ENCODE measurements around the gene GRHL3. TPM values are rescaled to one million over a fixed set of nuclear protein-coding genes. Genes with fewer than 3 reads are reported as not detected.

The GRHL3 gene
- total RNA-seq, 1 experiment from 2014 or later = 2.5 TPM

DNA sequence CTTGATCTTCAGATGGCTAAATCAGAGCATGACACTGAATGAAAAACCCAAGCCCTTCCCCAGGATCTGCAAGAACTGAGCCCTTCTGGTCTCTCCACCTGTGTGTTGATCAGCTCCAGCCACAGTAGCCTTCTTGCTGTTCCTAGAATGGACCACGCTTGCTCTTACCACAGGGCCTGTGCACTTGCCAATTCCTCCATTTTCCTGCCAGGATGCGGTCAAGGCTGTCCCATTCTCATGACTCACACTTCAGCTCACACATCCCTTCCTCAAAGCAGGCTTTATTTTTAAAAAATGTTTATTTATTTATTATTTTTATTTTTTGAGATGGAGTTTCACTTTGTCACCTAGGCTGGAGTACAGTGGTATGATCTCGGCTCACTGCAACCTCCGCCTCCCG is 43.6 kb upstream of the GRHL3 start:
- DNase-seq (ENCODE audit: low spot score) = no peak
- ATAC-seq = no peak
- Mint-ChIP-seq H3K27ac (no peak overlapping the region), H3K4me3 (no peak overlapping the region), H3K4me1 (no peaks in the 10 kb centered on the region), H3K36me3 (no peaks in the 10 kb centered on the region; the same call in 1 of the 2 replicates), H3K9me3 (peaks cover 21% of the 10 kb centered on the region), H3K27me3 (ENCODE audit: low read depth) (no peaks in the 10 kb centered on the region)
- CTCF ChIA-PET = no interaction called here
- POLR2A ChIA-PET = no interaction called here
- TF ChIP-seq, protein P1, sequence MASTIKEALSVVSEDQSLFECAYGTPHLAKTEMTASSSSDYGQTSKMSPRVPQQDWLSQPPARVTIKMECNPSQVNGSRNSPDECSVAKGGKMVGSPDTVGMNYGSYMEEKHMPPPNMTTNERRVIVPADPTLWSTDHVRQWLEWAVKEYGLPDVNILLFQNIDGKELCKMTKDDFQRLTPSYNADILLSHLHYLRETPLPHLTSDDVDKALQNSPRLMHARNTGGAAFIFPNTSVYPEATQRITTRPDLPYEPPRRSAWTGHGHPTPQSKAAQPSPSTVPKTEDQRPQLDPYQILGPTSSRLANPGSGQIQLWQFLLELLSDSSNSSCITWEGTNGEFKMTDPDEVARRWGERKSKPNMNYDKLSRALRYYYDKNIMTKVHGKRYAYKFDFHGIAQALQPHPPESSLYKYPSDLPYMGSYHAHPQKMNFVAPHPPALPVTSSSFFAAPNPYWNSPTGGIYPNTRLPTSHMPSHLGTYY (CRISPR knock-in tag; IDR thresholded peaks at IDR 0.05) = no peak
- TF ChIP-seq GABPB1 (CRISPR knock-in tag; IDR thresholded peaks at IDR 0.05) (no peak), ZNF671 (CRISPR knock-in tag; IDR thresholded peaks at IDR 0.05) (no peak), USF1 (CRISPR knock-in tag; IDR thresholded peaks at IDR 0.05) (no peak), MXD4 (CRISPR knock-in tag; IDR thresholded peaks at IDR 0.05; ENCODE audit: borderline replicate concordance) (no peak), MYBL2 (CRISPR knock-in tag; IDR thresholded peaks at IDR 0.05) (no peak)
- TF ChIP-seq, protein P2, sequence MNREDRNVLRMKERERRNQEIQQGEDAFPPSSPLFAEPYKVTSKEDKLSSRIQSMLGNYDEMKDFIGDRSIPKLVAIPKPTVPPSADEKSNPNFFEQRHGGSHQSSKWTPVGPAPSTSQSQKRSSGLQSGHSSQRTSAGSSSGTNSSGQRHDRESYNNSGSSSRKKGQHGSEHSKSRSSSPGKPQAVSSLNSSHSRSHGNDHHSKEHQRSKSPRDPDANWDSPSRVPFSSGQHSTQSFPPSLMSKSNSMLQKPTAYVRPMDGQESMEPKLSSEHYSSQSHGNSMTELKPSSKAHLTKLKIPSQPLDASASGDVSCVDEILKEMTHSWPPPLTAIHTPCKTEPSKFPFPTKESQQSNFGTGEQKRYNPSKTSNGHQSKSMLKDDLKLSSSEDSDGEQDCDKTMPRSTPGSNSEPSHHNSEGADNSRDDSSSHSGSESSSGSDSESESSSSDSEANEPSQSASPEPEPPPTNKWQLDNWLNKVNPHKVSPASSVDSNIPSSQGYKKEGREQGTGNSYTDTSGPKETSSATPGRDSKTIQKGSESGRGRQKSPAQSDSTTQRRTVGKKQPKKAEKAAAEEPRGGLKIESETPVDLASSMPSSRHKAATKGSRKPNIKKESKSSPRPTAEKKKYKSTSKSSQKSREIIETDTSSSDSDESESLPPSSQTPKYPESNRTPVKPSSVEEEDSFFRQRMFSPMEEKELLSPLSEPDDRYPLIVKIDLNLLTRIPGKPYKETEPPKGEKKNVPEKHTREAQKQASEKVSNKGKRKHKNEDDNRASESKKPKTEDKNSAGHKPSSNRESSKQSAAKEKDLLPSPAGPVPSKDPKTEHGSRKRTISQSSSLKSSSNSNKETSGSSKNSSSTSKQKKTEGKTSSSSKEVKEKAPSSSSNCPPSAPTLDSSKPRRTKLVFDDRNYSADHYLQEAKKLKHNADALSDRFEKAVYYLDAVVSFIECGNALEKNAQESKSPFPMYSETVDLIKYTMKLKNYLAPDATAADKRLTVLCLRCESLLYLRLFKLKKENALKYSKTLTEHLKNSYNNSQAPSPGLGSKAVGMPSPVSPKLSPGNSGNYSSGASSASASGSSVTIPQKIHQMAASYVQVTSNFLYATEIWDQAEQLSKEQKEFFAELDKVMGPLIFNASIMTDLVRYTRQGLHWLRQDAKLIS (CRISPR knock-in tag; IDR thresholded peaks at IDR 0.05; ENCODE audit: borderline replicate concordance) = no peak
- TF ChIP-seq, protein P3, sequence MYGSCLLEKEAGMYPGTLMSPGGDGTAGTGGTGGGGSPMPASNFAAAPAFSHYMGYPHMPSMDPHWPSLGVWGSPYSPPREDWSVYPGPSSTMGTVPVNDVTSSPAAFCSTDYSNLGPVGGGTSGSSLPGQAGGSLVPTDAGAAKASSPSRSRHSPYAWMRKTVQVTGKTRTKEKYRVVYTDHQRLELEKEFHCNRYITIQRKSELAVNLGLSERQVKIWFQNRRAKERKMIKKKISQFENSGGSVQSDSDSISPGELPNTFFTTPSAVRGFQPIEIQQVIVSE (CRISPR knock-in tag; IDR thresholded peaks at IDR 0.05; ENCODE audit: borderline replicate concordance) = no peak

DNA sequence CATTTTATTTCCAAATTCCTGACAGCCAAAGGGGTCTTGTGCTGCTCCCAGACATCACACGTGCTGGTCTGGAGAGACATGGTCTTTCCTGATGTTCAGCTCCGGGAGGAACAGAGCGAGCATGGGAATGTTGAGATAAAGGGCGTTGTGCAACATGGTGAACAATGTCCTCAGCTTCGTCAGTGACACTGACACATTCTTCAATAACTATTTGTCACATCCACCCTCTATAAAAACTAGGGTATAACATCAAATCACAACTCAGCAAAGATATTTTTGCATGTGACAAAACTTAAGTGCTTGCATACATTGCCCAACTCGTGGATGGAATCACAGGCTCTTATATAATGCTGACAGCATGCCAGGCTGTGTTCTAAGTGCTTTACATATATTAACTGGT is 42.4 kb upstream of the GRHL3 start:
- ATAC-seq = no peak
- POLR2A ChIA-PET = no interaction called here
- H3K4me1 Mint-ChIP-seq = no peaks in the 10 kb centered on the region
- CTCF ChIA-PET = no interaction called here
- H3K36me3 Mint-ChIP-seq = no peaks in the 10 kb centered on the region; the same call in 1 of the 2 replicates
- DNase-seq (ENCODE audit: low spot score) = no peak
- TF ChIP-seq ZNF219 (CRISPR knock-in tag; IDR thresholded peaks at IDR 0.05; ENCODE audit: borderline replicate concordance) (no peak), CREB1 (CRISPR knock-in tag; IDR thresholded peaks at IDR 0.05) (no peak), ATF2 (CRISPR knock-in tag; IDR thresholded peaks at IDR 0.05; ENCODE audit: borderline replicate concordance, low read depth) (no peak), RORB (CRISPR knock-in tag; IDR thresholded peaks at IDR 0.05) (no peak)
- TF ChIP-seq, protein P4, sequence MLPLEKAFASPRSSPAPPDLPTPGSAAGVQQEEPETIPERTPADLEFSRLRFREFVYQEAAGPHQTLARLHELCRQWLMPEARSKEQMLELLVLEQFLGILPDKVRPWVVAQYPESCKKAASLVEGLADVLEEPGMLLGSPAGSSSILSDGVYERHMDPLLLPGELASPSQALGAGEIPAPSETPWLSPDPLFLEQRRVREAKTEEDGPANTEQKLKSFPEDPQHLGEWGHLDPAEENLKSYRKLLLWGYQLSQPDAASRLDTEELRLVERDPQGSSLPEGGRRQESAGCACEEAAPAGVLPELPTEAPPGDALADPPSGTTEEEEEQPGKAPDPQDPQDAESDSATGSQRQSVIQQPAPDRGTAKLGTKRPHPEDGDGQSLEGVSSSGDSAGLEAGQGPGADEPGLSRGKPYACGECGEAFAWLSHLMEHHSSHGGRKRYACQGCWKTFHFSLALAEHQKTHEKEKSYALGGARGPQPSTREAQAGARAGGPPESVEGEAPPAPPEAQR (CRISPR knock-in tag; IDR thresholded peaks at IDR 0.05) = no peak
- H3K9me3 Mint-ChIP-seq = peaks cover 24% of the 10 kb centered on the region
- no peaks in the 10 kb centered on the region for H3K27me3 Mint-ChIP-seq (ENCODE audit: low read depth)
- no peak overlapping the region for H3K27ac Mint-ChIP-seq
- H3K4me3 Mint-ChIP-seq = no peak overlapping the region
